HepG2 (cell line): Measurements from ENCODE around the gene ALOX5AP. TPM values are rescaled to one million over a fixed set of nuclear protein-coding genes. Genes with fewer than 3 reads are reported as not detected.
A peak's percentile ranks its signal among the peaks of the same experiment; 100 is the strongest.

Experiments
- ATAC-seq: fragments of 200-7000 bp; cut with Tn5 transposase; 3 replicates; pipeline ENCODE4 v1.9.1; 2020; ENCODE audit warnings: mild to moderate bottlenecking, moderate library complexity
- BruUV-seq: library from RNA; stranded (reverse); fragments of 400-500 nt; replicated peaks from 2 replicates; lab custom pipeline; 2021; lab: Mats Ljungman, UMichigan
- CTCF ChIA-PET: fragments of 300-600 bp; formaldehyde crosslinking; extraction: SDS; loops from one replicate; lab custom pipeline; 2021; ENCODE audit warnings: low total read pairs, inconsistent platforms, low intra/inter-chr PET ratio; lab: Yijun Ruan, JAX
- POLR2A ChIA-PET: fragments of 350-600 bp; sonication (Branson Sonifier 250); formaldehyde crosslinking; loops from one replicate; lab custom pipeline; 2020; ENCODE audit warnings: antibody characterized with exemption, inconsistent platforms; lab: Yijun Ruan, JAX
- DNase-seq: peaks from one replicate; pipeline ENCODE4 v3.0.0-alpha.2; 2015; ENCODE audit warnings: low spot score
- FAIRE-seq: peaks from 3 replicates; lab custom pipeline; 2011; peaks lifted over from hg19 to GRCh38; lab: Jason Lieb, UNC
- H2AFZ ChIP-seq: one replicate; pipeline ENCODE4 v1.6.1; 2011; ENCODE audit warnings: low read length, inconsistent platforms
- H3K27ac ChIP-seq: fragments of 300-600 bp; 3 replicates; pipeline ENCODE4 v1.8.0; 2011; ENCODE audit warnings: mixed run types, mild to moderate bottlenecking, mixed read lengths, low read length, inconsistent platforms; ENCODE audit not compliant: insufficient read depth; ENCODE audit errors: extremely low read length
- H3K27me3 ChIP-seq, 2 experiments: fragments of 200-600 bp in 1 of 2; 2 replicates in 1 of 2; 3 replicates in 1 of 2; pipeline versions ENCODE4 v1.6.0 to v1.8.0; 2011; ENCODE audit warnings: low read length in 2 of 2, mild to moderate bottlenecking in 2 of 2, moderate library complexity in 2 of 2, inconsistent platforms in 1 of 2; ENCODE audit not compliant: insufficient read depth in 2 of 2, control insufficient read depth in 1 of 2
- H3K36me3 ChIP-seq, 2 experiments: fragments of 200-600 bp in 1 of 2; replicated peaks in 1 of 2; 2 replicates in 1 of 2; 3 replicates in 1 of 2; pipeline versions ENCODE4 v1.5.1 to v1.8.0; 2011; ENCODE audit warnings: low read length in 2 of 2, inconsistent platforms in 1 of 2; ENCODE audit not compliant: insufficient read depth in 2 of 2, control insufficient read depth in 1 of 2
- H3K4me1 ChIP-seq: 2 replicates; pipeline ENCODE4 v1.5.1; 2012; ENCODE audit warnings: low read length, inconsistent platforms; ENCODE audit not compliant: insufficient read depth
- H3K4me2 ChIP-seq: 2 replicates; pipeline ENCODE4 v1.6.0; 2011; ENCODE audit warnings: low read depth, low read length, inconsistent platforms
- H3K4me3 ChIP-seq, 3 experiments: fragments of 200-600 bp in 1 of 3; sonication (generic), shearing (Covaris generic) in 1 of 3; replicated peaks in 1 of 3; 2 replicates each; pipeline ENCODE4 v1.5.1; 2011 to 2016; ENCODE audit warnings: low read length in 3 of 3, inconsistent platforms in 2 of 3, low read depth in 2 of 3, mild to moderate bottlenecking in 2 of 3, control low read depth in 1 of 3, mixed read lengths in 1 of 3; ENCODE audit not compliant: insufficient read depth in 1 of 3
- H3K79me2 ChIP-seq: one replicate; pipeline ENCODE4 v1.6.1; 2011; ENCODE audit warnings: low read length, inconsistent platforms; ENCODE audit not compliant: insufficient read depth
- H3K9ac ChIP-seq: 2 replicates; pipeline ENCODE4 v1.6.0; 2011; ENCODE audit warnings: mild to moderate bottlenecking, low read depth, low read length, inconsistent platforms; ENCODE audit not compliant: insufficient read depth
- H3K9me3 ChIP-seq: 2 replicates; pipeline ENCODE4 v1.5.1; 2012; ENCODE audit warnings: mild to moderate bottlenecking, low read length
- H4K20me1 ChIP-seq: 2 replicates; pipeline ENCODE4 v1.6.0; 2011; ENCODE audit warnings: inconsistent platforms, mild to moderate bottlenecking, low read length, moderate library complexity; ENCODE audit not compliant: insufficient read depth
- AFF4 ChIP-seq: sonication (generic); formaldehyde crosslinking; IDR thresholded peaks from 2 replicates; pipeline ENCODE4 v1.4.0; 2020; ENCODE audit warnings: missing genetic modification reagents
- CERS6 ChIP-seq: sonication (generic); formaldehyde crosslinking; IDR thresholded peaks from 2 replicates; pipeline ENCODE4 v1.5.0; 2020; ENCODE audit warnings: missing genetic modification reagents
- DNMT1 ChIP-seq: sonication (generic); formaldehyde crosslinking; IDR thresholded peaks from 2 replicates; pipeline ENCODE4 v1.5.1; 2020; ENCODE audit warnings: mild to moderate bottlenecking, missing genetic modification reagents
- DRAP1 ChIP-seq: IDR thresholded peaks from 2 replicates; pipeline ENCODE4 v1.6.1; 2016; ENCODE audit warnings: missing genetic modification reagents, missing compliant biosample characterization
- HMGXB4 ChIP-seq, 2 experiments: sonication (generic) in 1 of 2; formaldehyde crosslinking in 1 of 2; IDR thresholded peaks; 2 replicates each; pipeline versions ENCODE4 v1.4.0 to v1.6.1; 2018 to 2020; ENCODE audit warnings: missing genetic modification reagents in 2 of 2, borderline replicate concordance in 1 of 2, low read depth in 1 of 2, mild to moderate bottlenecking in 1 of 2, missing biosample characterization in 1 of 2
- MAFF ChIP-seq: IDR thresholded peaks from 2 replicates; pipeline ENCODE4 v1.6.1; 2011; ENCODE audit warnings: low read depth, low read length, improper control_type of control experiment
- MIER3 ChIP-seq: IDR thresholded peaks from 2 replicates; pipeline ENCODE4 v1.6.1; 2016; ENCODE audit warnings: missing compliant biosample characterization, borderline replicate concordance
- MTA1 ChIP-seq: sonication (generic); formaldehyde crosslinking; IDR thresholded peaks from 2 replicates; pipeline ENCODE4 v1.4.0; 2020; ENCODE audit warnings: missing genetic modification reagents, mild to moderate bottlenecking, borderline replicate concordance
- NFKB2 ChIP-seq: sonication (generic); formaldehyde crosslinking; IDR thresholded peaks from 2 replicates; pipeline ENCODE4 v1.4.0; 2020; ENCODE audit warnings: missing genetic modification reagents, borderline replicate concordance
- SMARCE1 ChIP-seq: fragments of 450-650 bp; IDR thresholded peaks from 2 replicates; pipeline ENCODE4 v1.6.1; 2017; ENCODE audit warnings: borderline replicate concordance
- SRSF4 ChIP-seq: fragments of 200-400 bp; formaldehyde crosslinking; IDR thresholded peaks from one replicate; pipeline ENCODE4 v1.6.1; 2018; ENCODE audit warnings: mild to moderate bottlenecking, low read depth, low read length, moderate library complexity; ENCODE audit not compliant: poor library complexity, severe bottlenecking
- ZC3H4 ChIP-seq: sonication (generic); formaldehyde crosslinking; IDR thresholded peaks from 2 replicates; pipeline ENCODE4 v1.4.0; 2020; ENCODE audit warnings: missing genetic modification reagents, borderline replicate concordance
- ZFP36L1 ChIP-seq: sonication (generic); formaldehyde crosslinking; IDR thresholded peaks from 2 replicates; pipeline ENCODE4 v1.8.0; 2022; ENCODE audit warnings: mild to moderate bottlenecking, missing genetic modification reagents, moderate library complexity
- ZNF564 ChIP-seq: sonication (generic); formaldehyde crosslinking; IDR thresholded peaks from 2 replicates; pipeline ENCODE4 v1.8.1; 2023; ENCODE audit warnings: mild to moderate bottlenecking, missing genetic modification reagents
- ZNF616 ChIP-seq: sonication (generic); formaldehyde crosslinking; IDR thresholded peaks from 2 replicates; pipeline ENCODE4 v1.5.0; 2020; ENCODE audit warnings: low read depth, mild to moderate bottlenecking, missing genetic modification reagents
- ZUFSP ChIP-seq: sonication (generic); formaldehyde crosslinking; IDR thresholded peaks from 2 replicates; pipeline ENCODE4 v1.9.0; 2021; ENCODE audit warnings: missing genetic modification reagents, mild to moderate bottlenecking, borderline replicate concordance
- WGBS: methylation state at CpG from one replicate; pipeline ENCODE4 v1.1.6; 2017; ENCODE audit warnings: low lambda C conversion rate; 5-methylcytosine and 5-hydroxymethylcytosine counted together
- in situ Hi-C: cut with HindIII; loops from 2 replicates; pipeline ENCODE4 v1.10.0; 2017; ENCODE audit warnings: low pct_unique_long_range_greater_than_20kb; ENCODE audit not compliant: extremely low pct_ligation_motif_present
- intact Hi-C: fragments of 100-400 bp; cut with micrococcal nuclease; formaldehyde crosslinking; loops from one replicate; pipeline ENCODE4 v1.10.0; 2022; ENCODE audit not compliant: unreplicated experiment
- polyA plus RNA-seq, 8 experiments: library from polyadenylated mRNA; depleted of rRNA in 3 of 8; stranded (reverse) in 7 of 8; unstranded in 1 of 8; fragments of >200 nt; fragmentation: Illumina TruSeq in 4 of 8; extraction: Trizol in 4 of 8; gene quantifications; 2 replicates each; pipeline versions ENCODE4 v1.2.1 to v1.2.3, GENCODE V29; 2011 to 2016; ENCODE audit warnings: low read depth in 4 of 8, missing spikeins in 1 of 8, mixed read lengths in 1 of 8; ENCODE audit not compliant: insufficient read depth in 1 of 8
- total RNA-seq, 5 experiments: library from RNA; depleted of rRNA; stranded (reverse); fragments of >200 nt; fragmentation: Illumina TruSeq; extraction: Trizol; gene quantifications; 2 replicates each; pipeline ENCODE4 v1.2.3, GENCODE V29; 2016; ENCODE audit warnings: low read depth in 1 of 5

ALOX5AP gene
- total and polyA plus RNA-seq, 2 of the 13 experiments (the other 11 are each of a cell fraction or from before 2014, with no cell fraction given): 0.97 to 1.2 TPM

GRCh38 chr13:30802501-30802900 lies 67.2 kb downstream of the ALOX5AP start:
- Histone ChIP-seq H3K79me2 (no peaks in the 10 kb centered on the region), H3K27ac (no peak overlapping the region), H3K4me3 (no peak overlapping the region), H3K36me3 (no peaks in the 10 kb centered on the region), H3K9ac (no peak overlapping the region), H3K4me1 (peaks cover 63% of the 10 kb centered on the region), H3K27me3 (no peaks in the 10 kb centered on the region; a peak in 1 of 5 replicates), H3K4me2 (peak overlapping the region; percentile 60), H4K20me1 (no peaks in the 10 kb centered on the region), H3K9me3 (no peaks in the 10 kb centered on the region), H2AFZ (peak overlapping the region; percentile 89)
- DNase-seq (no peak), FAIRE-seq (no peak), ATAC-seq (no peak)
- 46% methylated on average over 5 of the region's 5 CpGs for WGBS
- CTCF ChIA-PET: interaction anchor here (1.3 kb wide), 2 partner anchors 62 to 122 kb away, joined by 3 to 5 read pairs; no protein-coding TSS in a partner anchor
- in situ Hi-C loops (no loop called here), intact Hi-C loops (loop anchor here (2.0 to 10.0 kb wide), 3 partner anchors 186 to 668 kb away; partner anchors contain the start of gene USPL1)
- POLR2A ChIA-PET: no interaction called here
- no TSS peak for BruUV-seq
- TF ChIP-seq ZUFSP (CRISPR knock-in tag): no peak
- no peak for TF ChIP-seq SRSF4
- no peak for TF ChIP-seq MIER3 (CRISPR knock-in tag)
- no peak for TF ChIP-seq CERS6 (CRISPR knock-in tag)
- TF ChIP-seq SMARCE1: no peak
- TF ChIP-seq ZFP36L1 (CRISPR knock-in tag): no peak
- TF ChIP-seq MTA1 (CRISPR knock-in tag): no peak
- no peak for TF ChIP-seq AFF4 (CRISPR knock-in tag)
- TF ChIP-seq ZC3H4 (CRISPR knock-in tag): no peak
- TF ChIP-seq ZNF616 (CRISPR knock-in tag): no peak
- TF ChIP-seq DNMT1 (CRISPR knock-in tag): no peak
- TF ChIP-seq ZNF564 (CRISPR knock-in tag): no peak
- no peak for TF ChIP-seq NFKB2 (CRISPR knock-in tag)
- TF ChIP-seq MAFF: no peak
- TF ChIP-seq HMGXB4 (CRISPR knock-in tag; IDR thresholded peaks at IDR 0.05; ENCODE audit: borderline replicate concordance in 1 of 2, low read depth in 1 of 2): no peak
- no peak for TF ChIP-seq DRAP1 (CRISPR knock-in tag)
